ENCODE results near the gene SETSIP.

SETSIP gene

GRCh38 chr1:92075311-92075710 is at the start of gene SETSIP:
SETSIP (minus strand) TSS chr1:92075411; CDS start chr1:92075411, 0 bp downstream.
- no peaks in the 10 kb centered on the region for H3K27me3 ChIP-seq (replicated peaks; ENCODE audit: insufficient read depth, low read length)
- no peaks in the 10 kb centered on the region for H4K20me1 ChIP-seq (ENCODE audit: insufficient read depth, low read length)
- no peaks in the 10 kb centered on the region for H3K9me2 ChIP-seq (replicated peaks; ENCODE audit: insufficient read depth, low read length)
- no peak within 1 kb of the TSS for H3K4me3 ChIP-seq (ENCODE audit: low read length)
- H3K4me1 ChIP-seq (ENCODE audit: low read length), result no peaks in the 10 kb centered on the region
- H3K79me2 ChIP-seq (ENCODE audit: low read length), result no peaks in the 10 kb centered on the region
- DNase-seq, result no peak
- no peak within 1 kb of the TSS for H3K27ac ChIP-seq (ENCODE audit: low read length)
- no peak within 1 kb of the TSS for H2AFZ ChIP-seq (ENCODE audit: low read length)
- no peaks in the 10 kb centered on the region for H3K36me3 ChIP-seq (replicated peaks; ENCODE audit: insufficient read depth, low read length)
- H3F3A ChIP-seq (ENCODE audit: insufficient read depth, low read length), result no peaks in the 10 kb centered on the region
- no peak within 1 kb of the TSS for H3K4me2 ChIP-seq (ENCODE audit: low read depth, low read length)
- no peak within 1 kb of the TSS for H3K9ac ChIP-seq (ENCODE audit: low read length)
- TF ChIP-seq CTCF (IDR thresholded peaks at IDR 0.05; ENCODE audit: low read length) (no peak), EZH2phosphoT487 (IDR thresholded peaks at IDR 0.05; ENCODE audit: low read length) (no peak), EZH2 (optimal IDR thresholded peaks at IDR 0.05; ENCODE audit: low read depth, low read length) (no peak)
- H3K9me3 ChIP-seq (replicated peaks; ENCODE audit: insufficient read depth, low read length), result no peaks in the 10 kb centered on the region

GRCh38 chr1:92123868-92124267 is 48.7 kb upstream of the SETSIP start:
- Histone ChIP-seq H3K27ac (ENCODE audit: low read length) (no peak overlapping the region), H3K9me3 (replicated peaks; ENCODE audit: insufficient read depth, low read length) (no peaks in the 10 kb centered on the region), H3K4me3 (ENCODE audit: low read length) (no peak overlapping the region), H3K36me3 (replicated peaks; ENCODE audit: insufficient read depth, low read length) (no peaks in the 10 kb centered on the region), H3K79me2 (ENCODE audit: low read length) (no peaks in the 10 kb centered on the region), H3K9me2 (replicated peaks; ENCODE audit: insufficient read depth, low read length) (no peaks in the 10 kb centered on the region), H3K9ac (ENCODE audit: low read length) (no peak overlapping the region), H3K27me3 (replicated peaks; ENCODE audit: insufficient read depth, low read length) (no peaks in the 10 kb centered on the region), H4K20me1 (ENCODE audit: insufficient read depth, low read length) (no peaks in the 10 kb centered on the region), H2AFZ (ENCODE audit: low read length) (no peak overlapping the region), H3F3A (ENCODE audit: insufficient read depth, low read length) (no peaks in the 10 kb centered on the region), H3K4me1 (ENCODE audit: low read length) (no peaks in the 10 kb centered on the region), H3K4me2 (ENCODE audit: low read depth, low read length) (no peak overlapping the region)
- peak; percentile 10 for DNase-seq
- TF ChIP-seq CTCF (IDR thresholded peaks at IDR 0.05; ENCODE audit: low read length) (no peak), EZH2 (optimal IDR thresholded peaks at IDR 0.05; ENCODE audit: low read depth, low read length) (no peak), EZH2phosphoT487 (IDR thresholded peaks at IDR 0.05; ENCODE audit: low read length) (no peak)

GRCh38 chr1:92118826-92119225 is 43.6 kb upstream of the SETSIP start:
- H2AFZ ChIP-seq (ENCODE audit: low read length), result no peak overlapping the region
- H3K27ac ChIP-seq (ENCODE audit: low read length), result no peak overlapping the region
- H4K20me1 ChIP-seq (ENCODE audit: insufficient read depth, low read length), result no peaks in the 10 kb centered on the region
- H3K9me2 ChIP-seq (replicated peaks; ENCODE audit: insufficient read depth, low read length), result no peaks in the 10 kb centered on the region
- H3K36me3 ChIP-seq (replicated peaks; ENCODE audit: insufficient read depth, low read length), result no peaks in the 10 kb centered on the region
- H3K79me2 ChIP-seq (ENCODE audit: low read length), result no peaks in the 10 kb centered on the region
- no peaks in the 10 kb centered on the region for H3K27me3 ChIP-seq (replicated peaks; ENCODE audit: insufficient read depth, low read length)
- H3F3A ChIP-seq (ENCODE audit: insufficient read depth, low read length), result no peaks in the 10 kb centered on the region
- no peak overlapping the region for H3K4me3 ChIP-seq (ENCODE audit: low read length)
- H3K4me2 ChIP-seq (ENCODE audit: low read depth, low read length), result no peak overlapping the region
- TF ChIP-seq CTCF (IDR thresholded peaks at IDR 0.05; ENCODE audit: low read length) (no peak), EZH2phosphoT487 (IDR thresholded peaks at IDR 0.05; ENCODE audit: low read length) (no peak), EZH2 (optimal IDR thresholded peaks at IDR 0.05; ENCODE audit: low read depth, low read length) (no peak)
- H3K4me1 ChIP-seq (ENCODE audit: low read length), result no peaks in the 10 kb centered on the region
- no peak for DNase-seq
- no peak overlapping the region for H3K9ac ChIP-seq (ENCODE audit: low read length)
- no peaks in the 10 kb centered on the region for H3K9me3 ChIP-seq (replicated peaks; ENCODE audit: insufficient read depth, low read length)

All from MM.1S (cell line).